Measurements from ENCODE around the gene ZBTB24.

DNA sequence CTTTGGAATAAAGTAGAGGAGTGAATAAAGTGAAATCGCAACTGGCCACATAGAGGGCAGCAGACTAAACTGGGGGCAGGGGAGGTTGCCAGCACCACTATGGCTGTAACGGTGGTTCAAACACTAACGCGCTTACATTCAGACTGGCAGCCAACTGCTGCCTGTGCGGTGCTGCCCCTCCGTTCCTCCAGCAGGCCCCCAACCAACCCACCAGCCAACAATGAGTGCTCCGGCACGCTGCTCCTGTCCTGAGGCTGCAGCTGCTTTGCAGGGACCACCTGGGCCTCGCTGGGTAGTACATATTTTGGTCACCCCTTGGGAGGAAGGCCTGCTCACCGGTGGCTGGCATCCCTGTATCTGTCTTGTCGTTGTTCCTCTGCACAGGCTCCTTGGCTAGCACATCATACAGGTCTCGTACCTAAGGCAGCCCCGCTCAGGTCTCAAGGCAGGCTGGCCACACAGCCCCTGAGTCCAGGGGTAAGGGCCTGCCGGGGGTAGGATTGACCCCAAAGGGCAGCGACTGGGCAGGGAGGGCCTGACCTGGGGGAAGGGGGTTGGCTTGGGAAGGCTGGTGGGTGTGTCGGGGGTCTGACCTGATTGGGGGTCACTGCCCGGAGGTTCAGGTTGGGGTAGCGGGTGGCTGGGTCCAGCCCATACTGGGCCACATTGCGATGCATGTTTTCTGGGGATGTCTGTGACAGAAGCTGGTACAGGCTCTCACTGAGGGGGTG is 33.8 kb downstream of the ZBTB24 start:
- TF ChIP-seq, protein P1, sequence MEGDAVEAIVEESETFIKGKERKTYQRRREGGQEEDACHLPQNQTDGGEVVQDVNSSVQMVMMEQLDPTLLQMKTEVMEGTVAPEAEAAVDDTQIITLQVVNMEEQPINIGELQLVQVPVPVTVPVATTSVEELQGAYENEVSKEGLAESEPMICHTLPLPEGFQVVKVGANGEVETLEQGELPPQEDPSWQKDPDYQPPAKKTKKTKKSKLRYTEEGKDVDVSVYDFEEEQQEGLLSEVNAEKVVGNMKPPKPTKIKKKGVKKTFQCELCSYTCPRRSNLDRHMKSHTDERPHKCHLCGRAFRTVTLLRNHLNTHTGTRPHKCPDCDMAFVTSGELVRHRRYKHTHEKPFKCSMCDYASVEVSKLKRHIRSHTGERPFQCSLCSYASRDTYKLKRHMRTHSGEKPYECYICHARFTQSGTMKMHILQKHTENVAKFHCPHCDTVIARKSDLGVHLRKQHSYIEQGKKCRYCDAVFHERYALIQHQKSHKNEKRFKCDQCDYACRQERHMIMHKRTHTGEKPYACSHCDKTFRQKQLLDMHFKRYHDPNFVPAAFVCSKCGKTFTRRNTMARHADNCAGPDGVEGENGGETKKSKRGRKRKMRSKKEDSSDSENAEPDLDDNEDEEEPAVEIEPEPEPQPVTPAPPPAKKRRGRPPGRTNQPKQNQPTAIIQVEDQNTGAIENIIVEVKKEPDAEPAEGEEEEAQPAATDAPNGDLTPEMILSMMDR (conservative IDR thresholded peaks at IDR 0.05 in 1 of 2, IDR thresholded peaks at IDR 0.05 in 1 of 2; ENCODE audit: low read depth in 1 of 2, low read length in 2 of 2), result no peak
- TF ChIP-seq EZH2 (IDR thresholded peaks at IDR 0.05; ENCODE audit: low read length, missing control alignments), result no peak
